ENCODE data around the gene ANKRD31.
"Not testable (repeated sequence)": the region's sequence is repeated elsewhere in the genome, so short reads cannot be mapped to it uniquely, and the experiment has no call there.

Gene ANKRD31

GRCh38 chr5:75108931-75109596, 127.6 kb downstream of the ANKRD31 start:
- ChIA-PET CTCF (interaction anchor here (0.9 kb wide), 1 partner anchor 36 kb away, joined by 3 read pairs; no protein-coding TSS in a partner anchor), POLR2A (no interaction called here)
- TF ChIP-seq CTCF (IDR thresholded peaks at IDR 0.05; ENCODE audit: insufficient read depth, low read length, missing control alignments) = no peak
- H3K4me3 ChIP-seq (ENCODE audit: low read depth, low read length) = no peak overlapping the region
- no peak for DNase-seq (ENCODE audit: low read depth, low spot score)

DNA sequence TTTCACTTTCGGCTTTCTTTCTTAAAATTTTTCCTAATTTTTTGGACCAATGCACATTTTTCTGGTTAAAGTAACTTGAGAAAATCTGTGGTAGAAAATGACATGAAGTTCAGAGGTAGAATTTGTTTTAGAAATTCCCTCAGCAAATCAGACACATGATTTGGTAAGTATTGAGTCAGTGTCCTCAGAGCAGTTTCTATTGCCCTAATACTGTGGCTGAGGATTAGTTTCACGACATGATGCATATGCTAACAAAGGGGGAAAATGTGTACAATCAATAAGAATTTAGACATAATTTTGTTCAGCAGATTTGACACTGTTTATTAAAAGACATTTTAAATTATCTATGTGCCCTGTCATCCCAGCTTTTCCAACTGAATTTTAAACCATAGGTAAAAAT, 128.2 kb downstream of the ANKRD31 start:
- DNase-seq (ENCODE audit: low read depth, low spot score) = no peak
- POLR2A ChIA-PET = no interaction called here
- CTCF ChIA-PET = no interaction called here
- no peak overlapping the region for H3K4me3 ChIP-seq (ENCODE audit: low read depth, low read length)
- no peak for TF ChIP-seq CTCF (IDR thresholded peaks at IDR 0.05; ENCODE audit: insufficient read depth, low read length, missing control alignments)

DNA sequence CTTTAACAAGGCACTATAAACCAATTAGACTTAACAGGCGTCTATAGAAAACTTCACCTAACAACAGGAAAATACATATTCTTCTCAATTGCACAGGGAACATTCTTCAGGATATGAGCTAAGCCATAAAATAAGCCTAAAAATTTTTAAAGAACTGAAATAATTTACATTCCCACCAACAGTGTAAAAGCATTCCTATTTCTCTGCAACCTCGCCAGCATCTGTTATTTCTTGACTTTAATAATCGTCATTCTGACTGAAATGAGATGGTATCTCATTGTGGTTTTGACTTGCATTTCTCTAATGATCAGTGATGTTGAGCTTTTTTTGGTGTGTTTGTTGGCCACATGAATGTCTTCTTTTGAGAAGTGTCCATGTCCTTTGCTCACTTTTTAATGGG, 140.7 kb downstream of the ANKRD31 start:
- CTCF ChIA-PET = interaction anchor here (1.7 kb wide), 1 partner anchor 141 kb away, joined by 7 read pairs; the partner anchor contains the start of gene ANKRD31
- H3K4me3 ChIP-seq (ENCODE audit: low read depth, low read length); POLR2A ChIA-PET; DNase-seq (ENCODE audit: low read depth, low spot score): not testable (repeated sequence)

DNA sequence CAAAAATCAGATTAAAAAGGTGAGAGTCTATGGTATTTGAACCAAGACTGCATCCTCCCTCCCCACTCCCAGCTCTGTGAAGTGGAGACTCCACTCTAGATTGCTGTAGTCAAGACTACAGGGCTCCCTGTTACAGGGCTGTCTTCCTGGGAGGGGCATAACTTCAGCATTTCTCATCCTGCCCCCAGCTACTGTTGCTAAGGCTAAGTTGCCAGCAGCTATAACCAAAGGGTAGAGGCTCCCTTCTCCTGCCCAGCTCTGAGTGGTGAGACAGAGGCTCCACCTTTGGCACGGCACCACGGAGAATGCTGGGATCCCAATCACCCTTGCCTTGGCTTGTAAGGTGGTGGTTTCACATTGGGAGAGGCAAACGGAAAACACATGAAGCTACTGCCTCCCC, 145.1 kb downstream of the ANKRD31 start:
- ChIA-PET POLR2A (no interaction called here), CTCF (no interaction called here)

DNA sequence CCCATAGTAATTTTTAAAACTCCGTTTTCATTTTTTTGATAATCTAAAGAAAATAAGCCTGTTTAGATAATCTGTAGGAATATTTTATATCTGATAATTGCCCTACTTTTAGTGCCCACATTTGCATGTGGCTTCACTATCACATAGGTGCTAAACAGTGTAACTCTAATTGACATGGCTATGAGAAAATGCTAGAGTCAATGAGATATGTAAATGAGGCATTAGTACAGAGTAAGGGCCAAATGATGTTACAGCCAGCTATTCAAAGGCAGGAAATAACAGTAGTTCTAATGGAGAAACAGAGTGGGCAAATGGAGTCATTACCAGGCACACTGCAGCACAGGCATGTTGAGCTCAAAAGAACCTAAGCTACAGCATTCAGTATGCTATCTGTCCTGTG, 147.0 kb downstream of the ANKRD31 start:
- no peak for DNase-seq (ENCODE audit: low read depth, low spot score)
- H3K4me3 ChIP-seq (ENCODE audit: low read depth, low read length) = no peak overlapping the region
- ChIA-PET POLR2A (no interaction called here), CTCF (no interaction called here)
- no peak for TF ChIP-seq CTCF (IDR thresholded peaks at IDR 0.05; ENCODE audit: insufficient read depth, low read length, missing control alignments)

More for the DNA sequence above, 145.1 kb downstream of the ANKRD31 start:
- no peak for TF ChIP-seq CTCF (IDR thresholded peaks at IDR 0.05; ENCODE audit: insufficient read depth, low read length, missing control alignments)
- no peak overlapping the region for H3K4me3 ChIP-seq (ENCODE audit: low read depth, low read length)
- DNase-seq (ENCODE audit: low read depth, low spot score) = no peak

- POLR2A ChIA-PET = no interaction called here
- no peak for DNase-seq (ENCODE audit: low read depth, low spot score)
- no peak overlapping the region for H3K4me3 ChIP-seq (ENCODE audit: low read depth, low read length)
- no peak for TF ChIP-seq CTCF (IDR thresholded peaks at IDR 0.05; ENCODE audit: insufficient read depth, low read length, missing control alignments)
- CTCF ChIA-PET = no interaction called here
Measured at GRCh38 chr5:75089137-75089536, 147.5 kb downstream of the ANKRD31 start.

- no peak for DNase-seq (ENCODE audit: low read depth, low spot score)
- POLR2A ChIA-PET = no interaction called here
- TF ChIP-seq CTCF (IDR thresholded peaks at IDR 0.05; ENCODE audit: insufficient read depth, low read length, missing control alignments) = no peak
- H3K4me3 ChIP-seq (ENCODE audit: low read depth, low read length) = no peak overlapping the region
- CTCF ChIA-PET = no interaction called here
Measured at GRCh38 chr5:75088648-75089047, 148.0 kb downstream of the ANKRD31 start.

All from AG04449 (cell line).